Neuronal stem cell (in vitro differentiated cells): ENCODE data around the gene NUDT17. TPM values are rescaled to one million over a fixed set of nuclear protein-coding genes. Genes with fewer than 3 reads are reported as not detected.
A peak's percentile ranks its signal among the peaks of the same experiment; 100 is the strongest.

Experiments
- DNase-seq: peaks from one replicate; pipeline ENCODE4 v3.0.0-alpha.2; 2013; ENCODE audit warnings: low spot score
- H2AFZ ChIP-seq: one replicate; pipeline ENCODE4 v1.6.1; 2013; ENCODE audit warnings: mild to moderate bottlenecking, low read length, inconsistent platforms
- H2AK5ac ChIP-seq: 2 replicates; pipeline ENCODE4 v1.6.1; 2013; ENCODE audit warnings: low read depth, mild to moderate bottlenecking, inconsistent platforms, low read length, moderate library complexity, mixed read lengths
- H2BK120ac ChIP-seq: 2 replicates; pipeline ENCODE4 v1.6.1; 2013; ENCODE audit warnings: low read depth, mild to moderate bottlenecking, inconsistent platforms, low read length, moderate library complexity, mixed read lengths
- H2BK12ac ChIP-seq: one replicate; pipeline ENCODE4 v1.6.1; 2013; ENCODE audit warnings: low read length, inconsistent platforms
- H2BK15ac ChIP-seq: 2 replicates; pipeline ENCODE4 v1.6.1; 2013; ENCODE audit warnings: mild to moderate bottlenecking, low read length, inconsistent platforms, mixed read lengths
- H2BK5ac ChIP-seq: one replicate; pipeline ENCODE4 v1.6.1; 2013; ENCODE audit warnings: inconsistent platforms, mild to moderate bottlenecking, low read length, moderate library complexity
- H3K14ac ChIP-seq: one replicate; pipeline ENCODE4 v1.6.1; 2013; ENCODE audit warnings: low read length, inconsistent platforms
- H3K18ac ChIP-seq: 2 replicates; pipeline ENCODE4 v1.6.1; 2013; ENCODE audit warnings: low read length, inconsistent platforms
- H3K23ac ChIP-seq: 2 replicates; pipeline ENCODE4 v1.6.1; 2013; ENCODE audit warnings: low read depth, mild to moderate bottlenecking, mixed read lengths, low read length, inconsistent platforms; ENCODE audit not compliant: poor library complexity
- H3K27ac ChIP-seq: replicated peaks from 3 replicates; pipeline ENCODE4 v1.5.1; 2013; ENCODE audit warnings: low read length, inconsistent platforms
- H3K27me3 ChIP-seq, 3 experiments: 2 replicates each; pipeline ENCODE4 v1.6.1; 2013; ENCODE audit warnings: low read length in 3 of 3, mild to moderate bottlenecking in 2 of 3, inconsistent platforms in 1 of 3, low read depth in 1 of 3, mixed read lengths in 1 of 3, moderate library complexity in 1 of 3; ENCODE audit not compliant: control insufficient read depth in 3 of 3, insufficient read depth in 3 of 3
- H3K36me3 ChIP-seq, 2 donors: replicated peaks in 1 of 2; 2 replicates each; pipeline ENCODE4 v1.6.1; 2013; ENCODE audit warnings: low read length in 2 of 2; ENCODE audit not compliant: control insufficient read depth in 2 of 2, insufficient read depth in 2 of 2
- H3K4ac ChIP-seq: 2 replicates; pipeline ENCODE4 v1.6.1; 2013; ENCODE audit warnings: inconsistent platforms, mild to moderate bottlenecking, low read length, moderate library complexity
- H3K4me1 ChIP-seq, 2 donors: 1 replicate in 1 of 2; 2 replicates in 1 of 2; pipeline ENCODE4 v1.6.1; 2013; ENCODE audit warnings: low read length in 2 of 2, low read depth in 1 of 2; ENCODE audit not compliant: control insufficient read depth in 2 of 2, insufficient read depth in 1 of 2
- H3K4me2 ChIP-seq: one replicate; pipeline ENCODE4 v1.6.1; 2013; ENCODE audit warnings: mild to moderate bottlenecking, low read length, inconsistent platforms; ENCODE audit not compliant: insufficient read depth, poor library complexity, severe bottlenecking
- H3K4me3 ChIP-seq, 2 donors: 2 replicates each; pipeline ENCODE4 v1.5.1; 2013; ENCODE audit warnings: low read length in 2 of 2, mild to moderate bottlenecking in 2 of 2, inconsistent platforms in 1 of 2, moderate library complexity in 1 of 2
- H3K79me1 ChIP-seq: one replicate; pipeline ENCODE4 v1.6.1; 2013; ENCODE audit warnings: low read depth, mild to moderate bottlenecking, inconsistent platforms, low read length, moderate library complexity
- H3K9ac ChIP-seq: one replicate; pipeline ENCODE4 v1.6.1; 2013; ENCODE audit warnings: mild to moderate bottlenecking, low read depth, low read length, inconsistent platforms; ENCODE audit not compliant: poor library complexity
- H3K9me3 ChIP-seq, 2 donors: replicated peaks in 1 of 2; 2 replicates each; pipeline versions ENCODE3 to v1.6.1; 2013; ENCODE audit warnings: low read length in 2 of 2, mild to moderate bottlenecking in 2 of 2, inconsistent platforms in 1 of 2, low read depth in 1 of 2, mixed read lengths in 1 of 2, moderate library complexity in 1 of 2; ENCODE audit not compliant: control insufficient read depth in 2 of 2, insufficient read depth in 1 of 2
- H4K8ac ChIP-seq: one replicate; pipeline ENCODE4 v1.6.1; 2013; ENCODE audit warnings: low read depth, mild to moderate bottlenecking, inconsistent platforms, low read length, moderate library complexity
- H4K91ac ChIP-seq: one replicate; pipeline ENCODE4 v1.6.1; 2013; ENCODE audit warnings: low read length, low read depth, mild to moderate bottlenecking, inconsistent platforms; ENCODE audit not compliant: poor library complexity
- WGBS, 2 donors: extraction: QIAGEN DNeasy Blood & Tissue Kit; methylation state at CpG; one replicate each; pipeline ENCODE4 v1.1.7; 2013; ENCODE audit warnings: missing lambda C conversion rate in 2 of 2, mixed read lengths in 1 of 2; ENCODE audit not compliant: insufficient read length in 2 of 2, insufficient replicate concordance in 1 of 2; ENCODE audit errors: extremely low coverage in 2 of 2; 5-methylcytosine and 5-hydroxymethylcytosine counted together
- polyA plus RNA-seq, 2 experiments: library from polyadenylated mRNA; stranded (reverse); fragments of 200-250 nt; gene quantifications; one replicate each; pipeline ENCODE4 v1.2.3, GENCODE V29; 2013

The NUDT17 gene, protein sequence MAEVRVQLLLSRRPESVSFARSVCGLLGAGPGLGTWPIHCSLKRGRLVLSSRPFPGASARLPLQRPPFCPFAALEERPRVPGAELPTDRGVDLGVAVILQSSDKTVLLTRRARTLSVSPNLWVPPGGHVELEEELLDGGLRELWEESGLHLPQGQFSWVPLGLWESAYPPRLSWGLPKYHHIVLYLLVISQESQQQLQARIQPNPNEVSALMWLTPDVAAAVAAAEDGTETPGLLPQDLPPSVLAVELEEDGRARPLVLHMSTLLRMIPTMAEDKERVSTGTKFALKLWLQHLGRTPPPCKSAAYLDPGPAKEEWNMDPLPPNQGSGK
- polyA plus RNA-seq (2013, experiment 1 of 2) = 3.9 TPM
- 3.9 TPM for polyA plus RNA-seq (2013, experiment 2 of 2)

DNA sequence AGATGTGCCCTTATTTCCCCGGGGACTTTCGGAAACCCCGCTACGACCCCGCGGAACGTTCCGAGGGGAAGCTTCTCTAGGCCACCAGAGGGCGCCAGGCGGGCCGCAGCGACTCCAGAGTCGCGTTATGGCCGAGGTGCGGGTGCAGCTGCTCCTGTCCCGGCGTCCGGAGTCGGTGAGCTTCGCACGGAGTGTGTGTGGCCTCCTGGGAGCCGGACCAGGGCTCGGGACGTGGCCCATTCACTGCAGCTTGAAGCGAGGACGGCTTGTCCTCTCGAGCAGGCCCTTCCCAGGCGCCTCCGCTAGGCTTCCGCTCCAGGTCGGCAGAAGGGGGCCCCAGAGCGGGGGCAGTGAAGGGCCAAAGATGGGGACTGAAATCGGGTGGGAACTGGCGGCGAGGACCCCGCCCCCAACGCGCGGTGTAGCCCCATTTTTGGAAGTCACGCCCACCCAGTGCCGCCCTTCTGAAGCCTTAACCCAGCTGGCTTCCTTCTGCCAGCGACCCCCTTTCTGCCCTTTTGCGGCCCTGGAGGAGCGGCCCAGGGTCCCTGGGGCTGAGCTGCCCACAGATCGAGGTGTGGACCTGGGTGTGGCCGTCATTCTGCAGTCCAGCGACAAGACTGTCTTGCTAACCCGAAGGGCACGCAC lies at the start of gene NUDT17:
TSS of gene NUDT17 (plus strand) at position 117 of the 648 bp plus-strand sequence. CDS start at position 128, 11 bp downstream.
- H4K91ac ChIP-seq = no peak within 1 kb of the TSS
- H3K36me3 ChIP-seq = peaks cover 30 to 66% of the 10 kb centered on the region in 2 donors
- H3K27me3 ChIP-seq = no peaks in the 10 kb centered on the region
- H2AK5ac ChIP-seq = peak within 1 kb of the TSS; percentile 61
- peak within 1 kb of the TSS; percentile 99 for H3K4me2 ChIP-seq
- no peaks in the 10 kb centered on the region for H3K79me1 ChIP-seq
- H3K9ac ChIP-seq = peak within 1 kb of the TSS; percentile 83
- peak within 1 kb of the TSS; percentile 94 for H3K14ac ChIP-seq
- H3K18ac ChIP-seq = peak within 1 kb of the TSS; percentile 97
- H2BK120ac ChIP-seq = peak within 1 kb of the TSS; percentile 85
- H3K4ac ChIP-seq = peak within 1 kb of the TSS; percentile 12
- no peak within 1 kb of the TSS for H4K8ac ChIP-seq
- peak; percentile 75 for DNase-seq
- H2AFZ ChIP-seq = peak within 1 kb of the TSS; percentile 95
- peaks cover 0 to 4% of the 10 kb centered on the region in 2 donors for H3K4me1 ChIP-seq
- peak within 1 kb of the TSS; percentile 88 for H2BK15ac ChIP-seq
- WGBS, 2 donors = no CpG with 5 or more reads among the region's 50 CpGs
- peak within 1 kb of the TSS; percentile 46 to 85 for H3K4me3 ChIP-seq
- H3K9me3 ChIP-seq = peaks cover 0 to 2% of the 10 kb centered on the region in 2 donors
- H3K27ac ChIP-seq = peak within 1 kb of the TSS; percentile 39
- H2BK12ac ChIP-seq = no peak within 1 kb of the TSS
- peak within 1 kb of the TSS; percentile 56 for H3K23ac ChIP-seq
- peak within 1 kb of the TSS; percentile 49 for H2BK5ac ChIP-seq

- Histone ChIP-seq H3K4ac (no peak overlapping the region), H4K8ac (no peak overlapping the region), H3K27me3 (no peaks in the 10 kb centered on the region), H2BK5ac (no peak overlapping the region), H3K14ac (no peak overlapping the region), H3K18ac (no peak overlapping the region), H2AFZ (no peak overlapping the region), H2BK15ac (no peak overlapping the region), H3K23ac (no peak overlapping the region), H3K4me2 (no peak overlapping the region), H3K4me3 (no peak overlapping the region), H3K27ac (no peak overlapping the region), H3K36me3 (peaks cover 3 to 17% of the 10 kb centered on the region in 2 donors), H2BK120ac (no peak overlapping the region), H2AK5ac (no peak overlapping the region), H2BK12ac (no peak overlapping the region), H3K79me1 (peaks cover 5% of the 10 kb centered on the region), H3K9me3 (peaks cover 4 to 20% of the 10 kb centered on the region in 2 donors), H3K4me1 (no peaks in the 10 kb centered on the region), H4K91ac (no peak overlapping the region), H3K9ac (no peak overlapping the region)
- DNase-seq = no peak
- no CpG with 5 or more reads among the region's 1 CpG for WGBS, 2 donors
Observed at GRCh38 chr1:145796753-145797152, 48.7 kb upstream of the NUDT17 start.

DNA sequence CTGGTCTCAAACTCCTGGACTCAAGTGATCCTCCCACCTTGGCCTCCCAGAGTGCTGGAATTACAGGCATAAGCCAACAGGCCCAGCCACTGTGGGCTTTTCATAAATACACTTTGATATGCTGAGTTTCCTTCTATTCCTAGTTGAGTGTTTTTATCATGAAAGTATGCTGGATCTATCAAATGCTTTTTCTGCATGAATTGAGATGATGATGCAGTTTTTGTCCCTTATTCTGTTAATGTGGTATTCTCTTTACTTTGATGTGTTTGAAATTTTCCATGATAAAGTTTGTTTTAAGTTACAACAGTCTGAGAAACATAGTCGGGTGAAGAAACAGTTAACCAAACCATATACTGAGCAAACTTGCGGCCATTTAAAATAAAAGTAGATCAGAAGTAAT lies 45.6 kb upstream of the NUDT17 start:
- Histone ChIP-seq H3K14ac (no peak overlapping the region), H3K4me3 (no peak overlapping the region), H3K27ac (no peak overlapping the region), H3K18ac (no peak overlapping the region), H2BK5ac (no peak overlapping the region), H2AK5ac (no peak overlapping the region), H4K91ac (no peak overlapping the region), H3K9me3 (peaks cover 4 to 20% of the 10 kb centered on the region in 2 donors), H3K4ac (no peak overlapping the region), H2BK15ac (no peak overlapping the region), H2BK120ac (no peak overlapping the region), H4K8ac (no peak overlapping the region), H3K9ac (no peak overlapping the region), H2AFZ (no peak overlapping the region), H3K23ac (no peak overlapping the region), H3K4me1 (peaks cover 0 to 2% of the 10 kb centered on the region in 2 donors), H2BK12ac (no peak overlapping the region), H3K27me3 (no peaks in the 10 kb centered on the region), H3K36me3 (peaks cover 0 to 3% of the 10 kb centered on the region in 2 donors), H3K79me1 (peaks cover 5% of the 10 kb centered on the region), H3K4me2 (no peak overlapping the region)
- DNase-seq = no peak
- WGBS, 2 donors = no CpG with 5 or more reads among the region's 2 CpGs
